Endothelial cell of umbilical vein (primary cell): ENCODE results near the gene CACNB1. TPM values are rescaled to one million over a fixed set of nuclear protein-coding genes. Genes with fewer than 3 reads are reported as not detected.

Experiments used
- BruUV-seq: library from RNA; stranded (reverse); fragments of 400-500 nt; replicated peaks from 2 replicates; lab custom pipeline; 2021; lab: Mats Ljungman, UMichigan
- CTCF ChIA-PET: fragments of 300-600, 350-600 bp; sonication (Branson Sonifier 250); formaldehyde crosslinking; loops from one replicate; lab custom pipeline; 2021; ENCODE audit warnings: antibody characterized with exemption, inconsistent platforms; lab: Charles Lee
- POLR2A ChIA-PET: fragments of 300-600, 350-600 bp; sonication (Branson Sonifier 250); formaldehyde crosslinking; loops from one replicate; lab custom pipeline; 2021; ENCODE audit warnings: antibody characterized with exemption, inconsistent platforms; lab: Charles Lee
- DNase-seq: peaks from one replicate; pipeline ENCODE4 v3.0.0-alpha.2; 2011; ENCODE audit warnings: low read depth, low spot score
- FAIRE-seq: peaks from 2 replicates; lab custom pipeline; 2011; peaks lifted over from hg19 to GRCh38; lab: Jason Lieb, UNC
- H2AFZ ChIP-seq: 2 replicates; pipeline ENCODE4 v1.6.0; 2012; ENCODE audit warnings: low read depth, low read length, control low read depth, inconsistent platforms
- H3K27ac ChIP-seq: 2 replicates; pipeline ENCODE4 v1.5.1; 2011; ENCODE audit warnings: low read depth, mild to moderate bottlenecking, control low read depth, low read length, moderate library complexity; ENCODE audit not compliant: insufficient read depth
- H3K27me3 ChIP-seq, 2 experiments: 2 replicates each; pipeline versions ENCODE4 v1.6.0 to v1.6.1; 2011; ENCODE audit warnings: low read length in 2 of 2, mixed read lengths in 1 of 2; ENCODE audit not compliant: control insufficient read depth in 2 of 2, insufficient read depth in 2 of 2
- H3K36me3 ChIP-seq, 2 experiments: 2 replicates in 1 of 2; 3 replicates in 1 of 2; pipeline ENCODE4 v1.5.1; 2011; ENCODE audit warnings: low read length in 2 of 2, mild to moderate bottlenecking in 1 of 2, moderate library complexity in 1 of 2; ENCODE audit not compliant: control insufficient read depth in 2 of 2, insufficient read depth in 2 of 2; ENCODE audit errors: extremely low read depth in 1 of 2
- H3K4me1 ChIP-seq: 3 replicates; pipeline ENCODE4 v1.5.1; 2011; ENCODE audit warnings: mild to moderate bottlenecking, low read length; ENCODE audit not compliant: control insufficient read depth, insufficient read depth; ENCODE audit errors: extremely low read depth
- H3K4me2 ChIP-seq: 2 replicates; pipeline ENCODE4 v1.6.1; 2011; ENCODE audit warnings: low read length, control low read depth, mixed read lengths; ENCODE audit not compliant: insufficient read depth
- H3K4me3 ChIP-seq, 3 experiments: fragments of 200-600 bp in 1 of 3; sonication (generic), shearing (Covaris generic) in 1 of 3; replicated peaks in 1 of 3; 2 replicates each; pipeline ENCODE4 v1.5.1; 2011 to 2016; ENCODE audit warnings: control low read depth in 3 of 3, low read length in 3 of 3, mild to moderate bottlenecking in 2 of 3, inconsistent platforms in 1 of 3, low read depth in 1 of 3, moderate library complexity in 1 of 3; ENCODE audit not compliant: insufficient read depth in 1 of 3
- H3K79me2 ChIP-seq: 2 replicates; pipeline ENCODE4 v1.6.0; 2012; ENCODE audit warnings: low read length, inconsistent platforms; ENCODE audit not compliant: control insufficient read depth, insufficient read depth
- H3K9ac ChIP-seq: replicated peaks from 2 replicates; pipeline ENCODE3; 2011; ENCODE audit warnings: low read length, control low read depth; ENCODE audit not compliant: insufficient read depth; ENCODE audit errors: extremely low read depth
- H3K9me1 ChIP-seq: replicated peaks from 3 replicates; pipeline ENCODE4 v1.6.0; 2011; ENCODE audit warnings: mild to moderate bottlenecking, low read length; ENCODE audit not compliant: control insufficient read depth, insufficient read depth; ENCODE audit errors: extremely low read depth
- H3K9me3 ChIP-seq: replicated peaks from 2 replicates; pipeline ENCODE4 v1.5.1; 2012; ENCODE audit warnings: low read length, inconsistent platforms; ENCODE audit not compliant: control insufficient read depth, insufficient read depth
- H4K20me1 ChIP-seq: replicated peaks from 2 replicates; pipeline ENCODE3; 2011; ENCODE audit warnings: mild to moderate bottlenecking, low read length; ENCODE audit not compliant: control insufficient read depth, insufficient read depth; ENCODE audit errors: extremely low read depth
- EZH2 ChIP-seq: IDR thresholded peaks from 2 replicates; pipeline ENCODE4 v1.6.1; 2012; ENCODE audit warnings: borderline replicate concordance, low read depth, mild to moderate bottlenecking, moderate library complexity, low read length, inconsistent platforms; ENCODE audit not compliant: severe bottlenecking
- FOS ChIP-seq: IDR thresholded peaks from 2 replicates; pipeline ENCODE4 v1.6.1; 2011; ENCODE audit warnings: mild to moderate bottlenecking, low read length, moderate library complexity, borderline replicate concordance; ENCODE audit not compliant: insufficient read depth
- GATA2 ChIP-seq: IDR thresholded peaks from 2 replicates; pipeline ENCODE4 v1.7.0; 2011; ENCODE audit warnings: low read depth, mild to moderate bottlenecking, moderate library complexity, mixed read lengths, low read length; ENCODE audit not compliant: insufficient read length, insufficient read depth
- JUN ChIP-seq: IDR thresholded peaks from 2 replicates; pipeline ENCODE4 v1.6.1; 2011; ENCODE audit warnings: borderline replicate concordance, low read depth; ENCODE audit not compliant: insufficient read length, insufficient read depth
- MYC ChIP-seq: IDR thresholded peaks from one replicate; pipeline ENCODE4 v1.6.1; 2011; ENCODE audit warnings: mild to moderate bottlenecking, low read depth, low read length
- POLR2A ChIP-seq: IDR thresholded peaks from 2 replicates; pipeline ENCODE4 v1.6.1; 2012; ENCODE audit warnings: low read depth, mild to moderate bottlenecking, control low read depth, low read length
- POLR2AphosphoS5 ChIP-seq: IDR thresholded peaks from 2 replicates; pipeline ENCODE4 v1.6.1; 2012; ENCODE audit warnings: low read depth, mild to moderate bottlenecking, control low read depth, low read length, moderate library complexity; ENCODE audit not compliant: insufficient read depth
- dilution Hi-C: fragments of 300-500 bp; cut with MboI; formaldehyde crosslinking; loops from one replicate; pipeline ENCODE4 v1.15.0; 2019; ENCODE audit warnings: low sequenced_read_pairs; ENCODE audit not compliant: extremely low pct_ligation_motif_present
- intact Hi-C: fragments of 100-400 bp; cut with micrococcal nuclease; formaldehyde crosslinking; loops from one replicate; pipeline ENCODE4 v1.10.0; 2022
- polyA plus RNA-seq, 4 experiments: library from polyadenylated mRNA; depleted of rRNA in 3 of 4; stranded (reverse) in 3 of 4; unstranded in 1 of 4; fragments of >200 nt; gene quantifications; 2 replicates each; pipeline versions ENCODE4 v1.2.1 to v1.2.3, GENCODE V29; 2011 to 2012; ENCODE audit warnings: missing spikeins in 1 of 4
- total RNA-seq: library from RNA; stranded (reverse); gene quantifications from 2 replicates; pipeline ENCODE4 v1.2.3, GENCODE V29; 2021
- TF ChIP-seq, protein P1 (sequence below): IDR thresholded peaks from 2 replicates; pipeline ENCODE4 v1.6.1; 2011; ENCODE audit not compliant: insufficient read depth, insufficient read length
- TF ChIP-seq, protein P2 (sequence below), 2 donors: IDR thresholded peaks; 1 replicate in 1 of 2; 2 replicates in 1 of 2; pipeline ENCODE4 v1.5.1; 2011; ENCODE audit warnings: low read length in 2 of 2, mild to moderate bottlenecking in 2 of 2, moderate library complexity in 2 of 2, control low read depth in 1 of 2, inconsistent platforms in 1 of 2, low read depth in 1 of 2; ENCODE audit not compliant: insufficient read depth in 1 of 2; ENCODE audit errors: extremely low read depth in 1 of 2

The CACNB1 gene
- total and polyA plus RNA-seq, 2 donors (not counting 3 experiments of a cell fraction or from before 2014, with no cell fraction given) = 4.7 to 12.3 TPM

DNA sequence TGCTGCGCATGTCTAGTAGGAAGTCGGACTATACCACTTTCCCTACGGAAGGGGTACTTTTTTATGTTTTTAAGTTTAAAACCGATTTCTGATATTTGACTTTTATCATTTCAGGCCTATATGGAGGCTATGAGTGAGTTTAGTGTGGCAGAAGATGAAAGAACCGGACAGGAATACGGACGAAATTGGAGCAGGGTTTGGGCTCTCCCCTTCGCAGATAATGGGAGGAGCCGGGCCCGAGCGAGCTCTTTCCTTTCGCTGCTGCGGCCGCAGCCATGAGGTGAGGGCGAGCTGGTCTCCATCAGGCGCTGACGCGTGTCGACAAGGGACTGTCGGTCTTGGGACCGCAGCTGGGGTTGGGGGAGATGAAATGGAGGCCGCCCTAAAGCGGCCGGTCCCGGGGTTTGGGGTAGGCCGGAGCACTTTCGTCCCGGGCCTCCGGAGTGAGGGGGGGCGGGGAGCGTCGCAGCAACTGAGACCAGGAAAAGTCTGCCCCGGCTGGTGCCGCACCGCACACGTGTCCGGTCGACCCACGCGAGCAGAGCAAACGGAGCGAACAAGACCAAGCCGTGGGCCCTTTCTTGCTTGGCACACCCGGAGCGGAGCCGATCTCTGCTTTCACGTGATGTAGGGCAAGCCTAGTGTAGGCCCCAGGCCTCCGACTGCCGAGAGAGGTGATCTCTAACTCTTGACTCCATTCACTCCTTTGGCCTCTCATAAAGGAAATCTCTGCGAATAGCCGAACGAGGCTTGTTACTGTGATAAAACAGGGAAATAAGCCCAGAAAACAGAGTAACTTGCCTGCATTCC lies 2.8 kb upstream of the CACNB1 start, which contains the start of gene RPL19:
TSS of gene RPL19 (plus strand) at position 214 of the 810 bp plus-strand sequence. CDS start at position 276, 62 bp downstream.
- FAIRE-seq (peak; percentile 31), DNase-seq (no peak)
- ChIA-PET POLR2A (interaction anchor here (0.6 to 1.3 kb wide), 13 partner anchors 9 to 331 kb away, joined by 3 to 7 read pairs (median 3); partner anchors contain the start of gene CDK12), CTCF (interaction anchor here (0.7 to 1.4 kb wide), 9 partner anchors 18 to 217 kb away, joined by 3 to 10 read pairs (median 5); no protein-coding TSS in a partner anchor)
- Histone ChIP-seq H3K9me3 (no peaks in the 10 kb centered on the region), H2AFZ (peak within 1 kb of the TSS; percentile 85), H3K27ac (peak within 1 kb of the TSS; percentile 99), H3K9me1 (no peaks in the 10 kb centered on the region), H3K36me3 (peaks cover 18 to 32% of the 10 kb centered on the region in 2 experiments), H3K4me2 (peak within 1 kb of the TSS; percentile 94), H3K79me2 (peaks cover 41% of the 10 kb centered on the region), H3K27me3 (no peaks in the 10 kb centered on the region), H3K4me3 (peak within 1 kb of the TSS; percentile 81 to 99 (median 96)), H4K20me1 (no peaks in the 10 kb centered on the region), H3K9ac (peak within 1 kb of the TSS; percentile 100), H3K4me1 (peaks cover 23% of the 10 kb centered on the region)
- intact Hi-C loops = loop anchor here (1.0 to 2.0 kb wide), 2 partner anchors 25 to 46 kb away; partner anchors contain the start of gene STAC2
- dilution Hi-C loops = no loop called here
- TF ChIP-seq, protein P1, sequence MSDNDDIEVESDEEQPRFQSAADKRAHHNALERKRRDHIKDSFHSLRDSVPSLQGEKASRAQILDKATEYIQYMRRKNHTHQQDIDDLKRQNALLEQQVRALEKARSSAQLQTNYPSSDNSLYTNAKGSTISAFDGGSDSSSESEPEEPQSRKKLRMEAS = no peak
- TF ChIP-seq, protein P2, sequence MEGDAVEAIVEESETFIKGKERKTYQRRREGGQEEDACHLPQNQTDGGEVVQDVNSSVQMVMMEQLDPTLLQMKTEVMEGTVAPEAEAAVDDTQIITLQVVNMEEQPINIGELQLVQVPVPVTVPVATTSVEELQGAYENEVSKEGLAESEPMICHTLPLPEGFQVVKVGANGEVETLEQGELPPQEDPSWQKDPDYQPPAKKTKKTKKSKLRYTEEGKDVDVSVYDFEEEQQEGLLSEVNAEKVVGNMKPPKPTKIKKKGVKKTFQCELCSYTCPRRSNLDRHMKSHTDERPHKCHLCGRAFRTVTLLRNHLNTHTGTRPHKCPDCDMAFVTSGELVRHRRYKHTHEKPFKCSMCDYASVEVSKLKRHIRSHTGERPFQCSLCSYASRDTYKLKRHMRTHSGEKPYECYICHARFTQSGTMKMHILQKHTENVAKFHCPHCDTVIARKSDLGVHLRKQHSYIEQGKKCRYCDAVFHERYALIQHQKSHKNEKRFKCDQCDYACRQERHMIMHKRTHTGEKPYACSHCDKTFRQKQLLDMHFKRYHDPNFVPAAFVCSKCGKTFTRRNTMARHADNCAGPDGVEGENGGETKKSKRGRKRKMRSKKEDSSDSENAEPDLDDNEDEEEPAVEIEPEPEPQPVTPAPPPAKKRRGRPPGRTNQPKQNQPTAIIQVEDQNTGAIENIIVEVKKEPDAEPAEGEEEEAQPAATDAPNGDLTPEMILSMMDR (IDR thresholded peaks at IDR 0.05; ENCODE audit: extremely low read depth in 1 of 2, insufficient read depth in 1 of 2, low read depth in 1 of 2, low read length in 2 of 2) = no peak
- TF ChIP-seq POLR2AphosphoS5 = peak; percentile 96
- TF ChIP-seq FOS = no peak
- no peak for TF ChIP-seq GATA2
- no peak for TF ChIP-seq EZH2
- peak; percentile 43 for TF ChIP-seq MYC
- no peak for TF ChIP-seq JUN
- TF ChIP-seq POLR2A = peak; percentile 98
- no TSS peak for BruUV-seq
